GM21528 (cell line): Measurements from ENCODE around the gene KDM4C.

ENCODE experiments used
- ATAC-seq: cut with Tn5 transposase; IDR thresholded peaks from one replicate; pipeline ENCODE4 v1.9.1; 2021; ENCODE audit warnings: mild to moderate bottlenecking, moderate library complexity; ENCODE audit not compliant: unreplicated experiment, low FRiP score

KDM4C gene

DNA sequence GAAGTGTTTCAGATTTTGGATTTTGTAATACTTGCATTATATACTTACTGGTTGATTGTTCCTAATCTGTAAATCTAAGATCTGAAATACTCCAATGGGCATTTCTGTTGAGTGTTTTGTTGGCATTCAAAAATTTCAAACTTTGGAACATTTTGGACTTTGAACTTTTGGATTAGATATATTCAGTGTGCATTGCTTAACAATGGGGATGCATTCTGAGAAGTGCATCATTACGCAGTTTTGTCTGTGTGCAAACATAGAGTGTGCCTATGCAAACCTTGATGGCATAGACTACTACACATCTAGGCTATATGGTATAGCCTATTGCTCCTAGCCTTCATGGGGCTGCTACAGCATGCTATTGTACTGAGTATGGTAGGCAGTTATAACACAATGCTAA is 325.4 kb downstream of the KDM4C start:
- no peak for ATAC-seq

DNA sequence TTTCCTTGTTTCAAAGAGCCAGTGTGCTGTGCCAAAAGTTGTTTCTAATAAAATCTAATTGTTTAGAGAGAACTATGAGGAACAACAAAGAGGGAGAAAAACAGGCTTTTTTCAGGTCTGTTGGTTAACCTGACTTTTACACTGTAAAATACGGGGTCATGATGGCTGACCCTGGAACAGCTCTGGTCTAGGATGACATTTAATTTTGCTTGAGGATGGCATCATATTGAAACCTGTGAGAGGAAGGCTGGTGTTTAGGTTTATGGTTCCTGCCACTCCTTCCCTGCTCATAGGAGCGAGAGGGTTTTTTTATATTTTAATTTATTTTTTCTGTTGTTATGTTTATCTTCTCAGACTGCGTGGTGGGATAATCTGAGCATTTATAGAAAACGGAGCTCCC is 327.6 kb downstream of the KDM4C start:
- ATAC-seq: no peak

DNA sequence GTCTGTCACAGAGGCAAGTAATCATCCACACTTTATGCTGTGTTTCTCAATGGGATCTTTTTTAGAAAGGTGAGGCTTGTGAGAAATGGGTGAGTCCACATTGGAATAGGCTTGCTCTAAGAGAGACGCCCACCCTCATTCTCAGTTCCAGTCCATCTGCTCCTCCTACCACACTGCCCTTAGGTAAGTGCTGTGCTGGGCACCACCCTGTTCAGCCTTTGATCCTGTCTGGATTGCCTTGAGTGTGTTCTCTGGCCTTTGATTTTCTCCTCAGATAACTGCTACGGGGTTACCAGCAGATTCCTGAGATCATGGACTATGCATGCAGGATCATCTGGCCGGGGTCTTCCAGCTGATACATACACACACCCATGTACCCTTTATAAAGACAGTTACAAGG is 328.6 kb downstream of the KDM4C start:
- ATAC-seq: no peak

DNA sequence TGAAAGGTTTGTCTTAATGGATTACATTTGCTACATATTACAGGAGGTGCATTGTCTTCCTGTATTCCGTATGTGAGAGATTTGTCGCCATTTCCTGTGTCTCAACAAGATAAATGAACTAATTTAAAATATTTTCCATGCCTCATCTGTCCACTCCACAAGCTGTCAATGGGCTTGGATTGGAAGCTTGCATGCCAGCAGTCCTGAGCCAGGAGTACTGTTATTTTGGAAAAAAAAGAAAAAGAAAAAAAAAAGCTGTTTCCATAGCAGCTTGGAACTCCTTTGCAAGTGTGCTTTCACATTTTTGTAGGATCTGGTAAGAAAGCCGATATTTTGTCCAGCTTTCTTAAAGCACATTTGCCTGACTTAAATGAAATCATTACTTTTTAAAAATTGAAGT is 330.8 kb downstream of the KDM4C start:
- no peak for ATAC-seq

DNA sequence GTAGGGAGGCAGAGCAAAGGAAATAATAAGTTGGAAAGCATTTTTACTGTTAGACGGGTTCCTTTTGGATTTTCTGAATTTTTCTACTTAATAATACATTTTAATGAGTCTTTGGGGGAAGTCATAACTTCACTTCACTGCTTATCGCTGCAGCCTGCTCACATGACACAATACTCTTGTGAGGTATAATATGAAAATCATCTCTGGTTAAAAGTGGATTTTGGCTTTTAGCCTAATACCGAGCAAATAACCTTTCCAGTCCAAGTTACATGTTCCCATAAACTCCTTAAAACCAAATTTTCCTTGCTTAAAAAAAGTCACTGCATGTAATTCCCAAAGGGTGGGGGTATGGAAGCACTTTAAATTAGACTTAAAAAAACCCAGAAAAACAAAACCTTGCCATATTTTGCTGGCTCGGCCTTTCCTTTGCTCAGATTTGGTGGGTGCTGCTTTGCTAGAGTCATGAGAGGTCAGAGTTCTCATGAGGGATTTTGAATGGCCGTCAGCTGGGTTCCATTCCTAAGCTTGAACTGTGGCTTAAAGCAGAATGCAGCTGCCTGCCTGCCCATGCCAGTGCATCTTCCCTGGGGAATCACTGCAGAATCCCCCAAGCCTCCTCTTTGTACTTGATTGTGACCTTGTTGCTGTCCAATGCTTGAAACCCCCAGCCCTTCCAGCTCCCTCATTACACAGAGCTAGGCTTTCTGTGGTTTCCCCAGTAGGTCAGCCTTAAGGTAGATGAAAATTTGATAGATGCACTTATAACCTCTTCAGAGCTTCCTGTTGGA is 331.8 kb downstream of the KDM4C start:
- no peak for ATAC-seq

DNA sequence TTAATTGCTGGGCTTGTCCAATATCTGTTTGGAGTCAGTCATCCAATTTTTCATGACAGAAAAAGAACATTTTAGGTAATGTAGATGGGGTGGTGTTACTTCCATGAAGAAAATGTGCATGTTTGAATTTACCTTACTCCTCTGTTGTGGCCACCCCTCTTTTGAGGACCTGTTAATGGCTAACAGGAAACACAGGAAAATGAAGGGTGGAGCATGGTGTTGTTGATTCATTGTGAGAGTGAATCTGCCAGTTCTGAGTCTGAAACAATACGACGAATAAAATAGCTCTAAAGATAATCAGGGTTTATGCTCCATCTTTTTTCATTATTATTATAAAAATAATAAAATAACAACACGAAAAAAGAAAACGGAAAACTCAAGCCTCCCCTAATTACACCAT is 335.3 kb downstream of the KDM4C start:
- ATAC-seq: no peak

DNA sequence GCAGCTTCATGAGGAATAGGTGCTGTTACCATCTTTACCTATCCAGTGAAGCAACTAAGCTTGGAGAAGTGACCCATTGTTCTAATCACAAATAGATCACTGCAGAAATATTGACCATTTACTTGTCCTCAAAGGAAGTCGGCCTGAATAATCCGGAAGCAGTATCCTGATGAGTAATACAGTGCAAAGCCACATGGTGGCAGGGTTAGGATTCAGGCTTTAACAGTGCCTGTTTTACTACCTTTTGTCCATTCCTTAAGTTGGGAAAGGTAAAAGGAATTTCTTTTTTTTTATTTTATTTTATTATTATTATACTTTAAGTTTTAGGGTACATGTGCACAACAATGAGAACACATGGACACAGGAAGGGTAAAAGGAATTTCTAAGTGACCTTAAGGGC is 336.3 kb downstream of the KDM4C start:
- no peak for ATAC-seq

DNA sequence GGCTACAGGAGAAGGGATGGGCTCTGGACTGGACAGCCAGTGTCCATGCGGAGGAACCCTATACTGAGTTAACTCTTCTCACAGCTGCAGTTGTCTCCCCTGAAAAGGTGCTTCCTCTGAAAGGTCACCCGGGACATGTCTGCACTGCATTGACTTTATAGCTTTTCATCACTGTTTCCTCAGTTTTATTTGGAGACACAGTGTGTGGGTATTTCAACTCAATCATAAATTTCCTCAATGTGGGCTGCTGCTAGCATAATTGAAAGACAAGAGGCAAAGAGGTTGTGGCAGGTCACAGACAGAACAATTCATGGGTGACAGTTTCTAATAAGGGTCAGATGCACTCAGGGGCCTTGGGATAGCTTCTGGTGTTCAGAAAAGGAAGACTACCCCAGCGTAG is 336.8 kb downstream of the KDM4C start:
- no peak for ATAC-seq

DNA sequence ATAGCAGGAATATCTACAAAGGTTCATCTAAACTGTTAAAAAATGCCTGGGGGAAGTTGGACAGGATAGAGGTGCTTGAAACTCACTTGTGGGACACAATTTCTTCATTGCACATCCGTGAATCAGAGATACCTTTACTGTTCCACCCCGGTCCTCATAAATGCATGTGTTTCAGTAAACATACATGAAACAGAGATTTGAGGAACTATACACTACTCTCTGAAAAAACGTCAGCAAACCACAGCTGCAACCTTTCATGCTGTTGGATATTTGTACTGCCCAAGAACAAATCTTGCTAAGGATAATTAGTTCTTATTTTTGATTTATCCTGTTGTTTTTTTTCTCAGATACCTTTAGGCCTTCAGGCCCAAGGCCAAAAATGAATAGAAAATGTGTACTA is 337.3 kb downstream of the KDM4C start:
- peak; percentile 72 for ATAC-seq

DNA sequence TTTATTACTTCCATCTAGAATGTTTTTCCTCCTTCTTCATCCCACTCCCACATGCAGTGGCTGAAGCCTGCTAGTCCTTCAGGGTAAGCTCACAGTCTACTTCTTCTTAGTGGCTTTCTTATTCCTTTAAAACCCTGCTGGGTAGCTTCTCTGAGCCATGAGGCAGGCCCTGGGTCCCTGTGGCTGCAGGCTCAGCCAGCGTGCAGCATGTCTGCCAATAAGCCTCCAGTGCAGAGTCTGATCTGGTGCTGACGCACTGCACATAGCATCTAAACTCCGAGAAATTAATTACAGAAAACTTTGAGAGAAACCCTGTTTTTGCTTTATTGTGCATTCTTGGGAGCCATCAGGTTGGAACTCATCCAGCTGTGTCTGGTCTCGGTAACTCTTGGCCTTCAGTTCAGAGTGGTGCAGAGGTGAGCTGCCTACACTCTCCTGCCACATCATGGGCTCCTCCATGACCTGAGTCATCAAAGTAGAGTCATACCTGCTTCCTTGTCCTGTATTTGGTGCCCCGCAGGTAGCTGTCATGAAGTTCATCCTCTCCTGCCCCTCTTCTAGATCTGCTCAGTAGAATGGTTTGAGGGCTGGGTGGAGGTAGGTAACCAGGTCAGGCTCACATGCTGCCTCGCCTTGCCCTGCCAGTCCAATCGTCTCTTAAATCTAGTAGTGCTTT is 339.4 kb downstream of the KDM4C start:
- ATAC-seq: no peak

DNA sequence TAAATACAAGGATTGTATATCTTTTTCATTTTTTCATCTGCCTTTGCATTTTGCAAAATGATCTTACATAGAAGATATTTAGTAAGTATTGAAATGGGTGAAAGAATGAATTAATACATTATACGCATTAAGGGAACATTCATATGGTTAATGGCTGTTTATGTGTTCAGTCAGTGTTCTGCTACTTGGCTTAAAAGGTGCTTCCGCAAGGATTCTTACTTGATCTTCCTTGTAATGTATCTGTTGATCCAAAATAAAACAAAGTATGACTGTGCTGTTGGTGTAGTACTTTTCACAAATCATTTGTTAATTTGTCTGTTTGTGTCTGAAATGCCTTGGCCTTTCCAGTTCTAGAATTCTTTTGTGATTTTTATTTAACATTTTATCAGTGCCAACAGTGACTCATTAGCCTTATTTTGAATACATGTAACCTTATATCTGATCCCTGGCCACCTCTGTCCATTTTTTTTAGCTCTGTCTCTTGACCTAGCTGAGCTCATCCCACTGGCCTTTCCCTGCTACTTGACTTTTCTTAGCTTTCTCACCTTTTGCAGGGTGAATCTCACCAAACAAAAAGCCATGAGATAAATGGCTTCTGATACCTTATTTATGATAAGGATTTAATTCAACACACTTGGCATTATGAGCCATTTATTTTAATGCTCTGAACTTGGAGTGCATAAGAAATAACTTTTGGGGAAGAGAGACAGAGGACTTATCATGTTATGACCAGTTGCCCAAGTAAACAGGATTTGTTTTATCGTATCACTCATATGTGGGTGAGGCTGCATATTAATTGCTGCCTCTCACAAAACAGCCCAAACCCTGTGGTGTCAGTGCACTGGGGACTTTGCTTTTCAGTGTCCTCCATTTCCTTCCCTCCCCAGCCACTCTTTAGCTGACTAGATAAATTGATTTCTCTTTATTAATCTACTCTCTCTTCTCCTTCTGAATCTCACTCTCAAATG is 340.3 kb downstream of the KDM4C start:
- no peak for ATAC-seq

DNA sequence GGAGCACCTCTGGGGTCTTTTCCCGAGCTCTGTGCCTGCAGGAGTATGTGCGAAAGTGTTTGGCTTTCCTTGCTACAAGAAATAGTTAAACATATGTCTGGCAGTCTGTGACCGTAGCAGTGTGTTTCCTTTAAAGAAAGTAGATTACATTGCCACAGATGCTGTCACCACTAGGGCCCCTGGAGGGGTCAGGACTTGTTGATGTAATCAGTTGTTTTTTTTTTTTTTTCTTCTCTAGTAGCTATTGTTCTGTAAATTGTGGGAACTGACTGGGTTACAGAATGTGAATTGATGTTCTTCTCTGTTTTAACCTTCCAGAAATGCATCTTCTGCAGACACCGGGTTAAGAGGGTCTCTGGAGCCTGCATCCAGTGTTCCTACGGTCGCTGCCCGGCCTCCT is 345.6 kb downstream of the KDM4C start:
- ATAC-seq: no peak

DNA sequence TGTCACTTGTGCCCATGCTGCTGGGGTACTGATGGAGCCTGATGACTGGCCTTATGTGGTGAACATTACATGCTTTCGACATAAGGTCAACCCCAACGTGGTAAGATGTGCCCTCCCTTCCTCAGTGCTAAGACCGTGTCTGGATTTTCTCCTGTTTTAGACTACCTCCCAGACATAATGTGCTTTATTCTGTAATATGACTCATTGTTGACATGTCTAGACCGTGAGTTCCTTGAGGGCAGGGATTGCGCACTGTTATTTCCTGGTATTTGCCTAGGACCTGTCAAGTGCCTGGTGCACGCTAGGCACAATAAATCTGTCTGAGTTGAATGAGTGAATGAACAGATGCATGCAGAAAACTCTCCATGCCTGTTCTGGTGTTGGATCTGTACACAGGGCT is 346.0 kb downstream of the KDM4C start:
- no peak for ATAC-seq

DNA sequence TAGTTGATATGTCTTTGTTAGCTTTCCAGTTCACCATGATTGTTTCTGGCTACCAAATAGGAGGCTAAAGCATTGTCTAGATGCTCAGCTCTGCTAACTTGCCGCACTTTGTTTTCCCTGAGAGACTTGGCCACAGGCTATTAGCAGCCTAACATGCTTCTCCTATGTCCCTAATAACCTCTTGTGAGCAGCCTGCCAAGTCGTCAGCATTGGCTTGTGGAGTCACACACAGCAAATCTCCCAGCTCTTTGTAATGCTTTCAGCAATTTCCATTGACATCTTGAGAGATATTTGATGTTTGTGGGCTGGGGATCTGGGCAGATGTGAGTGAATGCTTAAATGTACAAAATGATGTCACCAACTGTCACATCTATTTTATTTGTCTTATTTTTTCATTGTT is 346.9 kb downstream of the KDM4C start:
- ATAC-seq: no peak

DNA sequence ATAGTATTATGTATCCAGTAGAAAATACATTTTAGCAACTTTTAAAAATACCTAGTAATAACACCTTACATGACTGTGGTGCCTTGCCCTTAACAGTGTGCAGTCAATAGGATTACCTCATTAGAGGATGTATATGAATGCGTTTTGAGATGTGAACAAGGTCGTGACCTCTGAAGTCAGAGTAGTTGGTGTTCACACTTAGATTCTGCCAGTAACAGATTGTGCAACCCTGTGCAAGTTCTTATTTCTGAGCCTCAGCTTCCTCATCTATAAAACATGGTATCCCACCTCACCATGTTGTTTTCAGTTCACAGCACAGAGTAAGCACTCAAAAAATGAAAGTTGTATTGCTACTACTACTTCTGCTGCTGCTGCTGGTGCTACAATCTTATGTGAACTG is 347.3 kb downstream of the KDM4C start:
- ATAC-seq: no peak

DNA sequence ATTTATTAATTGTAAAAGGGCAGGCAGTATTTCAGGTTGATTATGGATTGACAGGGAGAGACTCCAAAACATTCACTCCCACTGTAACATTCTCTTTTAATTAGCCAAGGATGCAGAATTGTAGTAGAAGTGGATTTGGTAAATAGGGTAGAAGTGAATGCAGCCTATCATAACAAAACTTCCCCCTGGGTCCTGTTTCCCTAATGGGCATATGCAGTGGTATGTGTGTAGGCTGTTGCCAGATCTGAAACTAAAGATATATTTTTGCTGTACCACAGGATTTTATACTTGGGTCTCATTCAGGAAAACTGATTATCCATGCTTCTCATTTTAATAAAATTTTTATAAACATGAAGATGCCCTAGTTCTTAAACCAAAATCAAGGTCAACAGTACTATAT is 351.2 kb downstream of the KDM4C start:
- ATAC-seq: no peak

DNA sequence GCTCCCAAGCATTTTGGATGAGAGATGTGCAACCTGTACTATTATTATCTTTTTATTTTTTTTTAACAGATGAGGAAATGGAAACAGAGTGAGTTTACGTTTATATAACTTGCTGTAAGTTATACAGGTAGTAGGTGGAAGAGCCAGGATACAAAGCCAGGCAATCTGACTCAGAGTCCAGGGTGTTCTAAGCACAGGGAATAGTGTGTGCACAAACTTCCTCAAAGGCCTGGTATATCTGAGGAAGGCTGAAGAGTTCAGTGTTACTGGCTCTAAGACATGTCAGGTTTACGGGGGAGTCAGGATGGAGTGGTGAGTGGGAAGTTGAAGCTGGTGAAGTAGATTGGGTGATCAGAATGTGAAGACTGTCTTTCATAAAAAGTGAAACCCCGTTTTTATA is 353.6 kb downstream of the KDM4C start:
- no peak for ATAC-seq

DNA sequence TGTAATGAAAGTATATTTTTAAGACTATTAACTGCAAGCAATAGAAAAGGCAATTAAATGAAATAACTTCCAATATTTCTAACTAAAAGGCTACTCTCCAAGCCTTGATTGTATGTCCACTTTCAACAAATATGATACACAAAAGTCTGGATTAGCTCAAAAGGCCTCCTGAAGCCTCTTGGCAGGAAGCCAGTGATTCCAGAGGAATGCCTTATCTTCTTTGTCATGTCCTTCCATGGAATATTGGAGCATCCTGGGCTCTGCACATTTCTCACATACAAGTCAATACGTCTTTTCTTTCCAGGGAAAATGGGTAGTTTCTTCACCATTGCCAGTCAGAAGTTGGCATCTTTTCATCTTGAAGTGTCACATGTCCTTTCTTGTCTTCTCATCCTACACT is 357.8 kb downstream of the KDM4C start:
- no peak for ATAC-seq

DNA sequence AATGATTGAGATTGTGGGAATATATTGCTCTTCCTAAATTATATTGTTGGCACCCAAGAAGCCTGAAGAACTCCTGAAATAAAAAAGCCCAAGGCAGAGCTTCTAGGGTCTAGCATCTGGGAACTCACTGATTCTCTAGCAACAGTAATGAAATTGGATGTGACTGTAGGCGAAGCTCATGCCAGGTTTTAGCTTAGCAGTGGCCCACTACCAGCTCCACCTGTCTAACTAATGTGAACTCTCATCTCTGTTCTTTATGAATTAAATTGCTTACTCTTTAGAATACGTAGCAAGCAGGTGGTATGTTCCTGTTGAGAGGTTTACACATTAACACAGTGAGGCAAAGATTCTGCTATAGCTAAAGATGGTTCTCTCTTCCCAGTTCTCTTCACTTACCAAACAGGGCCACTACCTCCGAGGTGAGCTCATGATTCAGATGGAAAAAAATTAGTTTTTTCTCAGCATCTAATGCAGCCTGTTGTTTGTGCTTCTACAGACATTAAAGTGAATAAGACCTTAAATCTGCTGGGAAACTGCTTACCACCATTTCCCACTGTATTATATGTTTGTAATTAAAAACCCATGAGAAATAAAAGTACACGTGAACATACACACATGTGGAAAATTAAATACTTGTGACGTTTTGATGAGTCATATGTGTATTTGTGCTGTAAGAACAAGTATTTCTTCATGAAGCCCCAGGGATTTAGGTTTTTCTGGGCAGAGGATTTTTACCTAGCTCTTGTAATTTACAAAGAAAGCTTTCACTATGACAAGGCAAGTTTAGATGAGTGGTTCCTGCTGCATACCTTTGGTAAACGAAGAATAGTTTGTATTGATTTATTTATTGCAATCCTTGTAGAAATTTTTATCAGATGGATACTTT is 360.1 kb downstream of the KDM4C start:
- ATAC-seq: peak; percentile 54

DNA sequence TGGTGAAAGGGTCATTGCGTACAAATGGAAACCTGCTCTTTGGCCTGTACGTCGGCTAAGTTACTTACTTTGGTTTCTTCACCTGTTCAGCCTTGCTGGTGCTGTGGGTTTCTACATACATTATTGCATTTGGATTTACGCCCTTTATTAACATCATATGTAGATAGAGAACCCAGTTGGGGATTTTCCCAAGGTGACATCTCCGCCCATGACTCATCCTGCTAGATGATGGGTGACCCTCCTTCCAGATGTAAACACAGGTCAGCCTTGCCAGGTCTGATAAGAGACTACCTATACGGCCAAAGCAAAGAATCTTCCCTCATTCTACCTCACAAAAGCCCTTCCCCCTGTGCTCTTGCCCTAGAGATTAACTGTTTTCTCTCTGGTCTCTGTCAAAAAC is 360.9 kb downstream of the KDM4C start:
- ATAC-seq: no peak
